ENCODE measurements around the gene PRSS53.

The PRSS53 gene

DNA sequence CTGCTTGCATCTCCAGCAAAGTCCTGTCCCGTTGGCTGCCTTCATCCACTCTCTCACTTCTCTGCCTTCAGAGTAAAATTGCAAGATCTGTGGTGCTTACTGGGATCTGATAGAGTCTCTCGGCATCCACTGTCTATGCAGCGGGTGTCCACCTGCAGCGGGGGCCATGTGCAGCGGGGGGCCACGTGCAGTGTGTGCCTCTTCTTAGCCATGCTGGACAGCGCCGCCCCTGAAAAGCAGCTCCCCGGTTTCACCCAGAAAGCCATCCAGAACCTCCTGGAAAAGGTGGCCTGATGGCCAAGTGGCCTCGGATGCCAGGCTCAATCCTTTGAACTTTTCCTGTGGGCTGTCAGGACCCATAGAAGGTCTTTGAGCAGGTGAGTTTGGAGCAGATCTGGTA, 45.9 kb downstream of the PRSS53 start:
- Histone ChIP-seq H3K4me2 (ENCODE audit: low read length) (no peak overlapping the region), H2AFZ (no peak overlapping the region), H3K9ac (no peak overlapping the region), H3K9me3 (ENCODE audit: control insufficient read depth, low read length) (no peaks in the 10 kb centered on the region), H3K36me3 (ENCODE audit: control insufficient read depth, insufficient read depth, low read length) (no peaks in the 10 kb centered on the region), H3K79me2 (no peaks in the 10 kb centered on the region), H3K4me1 (no peaks in the 10 kb centered on the region), H3K27ac (no peak overlapping the region), H3K27me3 (ENCODE audit: control insufficient read depth, insufficient read depth, low read length) (no peaks in the 10 kb centered on the region), H3K4me3 (ENCODE audit: low read depth, low read length) (no peak overlapping the region)
- TF ChIP-seq, protein P1, sequence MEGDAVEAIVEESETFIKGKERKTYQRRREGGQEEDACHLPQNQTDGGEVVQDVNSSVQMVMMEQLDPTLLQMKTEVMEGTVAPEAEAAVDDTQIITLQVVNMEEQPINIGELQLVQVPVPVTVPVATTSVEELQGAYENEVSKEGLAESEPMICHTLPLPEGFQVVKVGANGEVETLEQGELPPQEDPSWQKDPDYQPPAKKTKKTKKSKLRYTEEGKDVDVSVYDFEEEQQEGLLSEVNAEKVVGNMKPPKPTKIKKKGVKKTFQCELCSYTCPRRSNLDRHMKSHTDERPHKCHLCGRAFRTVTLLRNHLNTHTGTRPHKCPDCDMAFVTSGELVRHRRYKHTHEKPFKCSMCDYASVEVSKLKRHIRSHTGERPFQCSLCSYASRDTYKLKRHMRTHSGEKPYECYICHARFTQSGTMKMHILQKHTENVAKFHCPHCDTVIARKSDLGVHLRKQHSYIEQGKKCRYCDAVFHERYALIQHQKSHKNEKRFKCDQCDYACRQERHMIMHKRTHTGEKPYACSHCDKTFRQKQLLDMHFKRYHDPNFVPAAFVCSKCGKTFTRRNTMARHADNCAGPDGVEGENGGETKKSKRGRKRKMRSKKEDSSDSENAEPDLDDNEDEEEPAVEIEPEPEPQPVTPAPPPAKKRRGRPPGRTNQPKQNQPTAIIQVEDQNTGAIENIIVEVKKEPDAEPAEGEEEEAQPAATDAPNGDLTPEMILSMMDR (IDR thresholded peaks at IDR 0.05): no peak

DNA sequence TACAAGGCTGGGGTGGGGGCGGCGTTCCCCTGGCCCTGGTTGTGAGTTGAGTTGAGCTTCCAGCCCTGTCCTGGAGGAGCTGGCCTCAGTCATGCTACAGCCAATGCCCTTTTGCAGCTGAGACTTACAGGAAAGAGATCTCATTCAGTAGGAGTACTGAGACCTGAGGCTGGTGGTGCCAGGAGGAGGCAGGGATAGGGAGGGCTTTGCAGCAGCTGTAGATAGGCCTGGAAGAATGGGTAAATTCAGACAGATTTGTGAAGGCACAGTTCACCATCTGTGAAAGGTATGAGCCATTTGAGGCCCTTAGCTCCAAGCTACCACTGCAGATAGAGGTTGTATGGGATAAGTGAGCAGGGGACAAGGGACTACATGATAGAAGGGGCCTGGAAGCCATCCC, 49.8 kb downstream of the PRSS53 start:
- H3K9ac ChIP-seq: no peak overlapping the region
- no peaks in the 10 kb centered on the region for H3K36me3 ChIP-seq (ENCODE audit: control insufficient read depth, insufficient read depth, low read length)
- H2AFZ ChIP-seq: no peak overlapping the region
- H3K27ac ChIP-seq: no peak overlapping the region
- H3K4me1 ChIP-seq: peaks cover 6% of the 10 kb centered on the region
- H3K27me3 ChIP-seq (ENCODE audit: control insufficient read depth, insufficient read depth, low read length): no peaks in the 10 kb centered on the region
- no peak overlapping the region for H3K4me2 ChIP-seq (ENCODE audit: low read length)
- no peaks in the 10 kb centered on the region for H3K9me3 ChIP-seq (ENCODE audit: control insufficient read depth, low read length)
- peaks cover 5% of the 10 kb centered on the region for H3K79me2 ChIP-seq
- TF ChIP-seq, protein P1 (IDR thresholded peaks at IDR 0.05): no peak
- no peak overlapping the region for H3K4me3 ChIP-seq (ENCODE audit: low read depth, low read length)

DNA sequence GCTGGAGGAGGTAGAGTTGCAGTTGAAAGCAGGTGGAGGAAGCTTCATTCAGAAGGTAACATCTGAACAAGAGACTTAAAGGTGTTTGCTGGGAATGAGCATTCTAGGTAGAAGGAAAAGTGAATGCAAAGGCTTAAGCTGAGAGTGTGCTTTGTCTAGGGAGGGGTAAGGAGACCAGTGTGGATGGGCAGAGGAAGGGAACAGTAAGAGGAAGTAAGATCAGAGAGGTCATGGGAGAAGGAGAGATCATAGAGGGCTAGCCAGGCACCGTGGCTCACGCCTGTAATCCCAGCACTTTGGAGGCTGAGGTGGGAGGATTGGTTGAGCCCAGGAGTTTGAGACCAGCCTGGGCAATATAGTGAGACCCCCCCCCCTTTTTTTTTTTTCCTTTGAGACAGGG, 52.1 kb downstream of the PRSS53 start:
- Histone ChIP-seq H3K9ac (no peak overlapping the region), H3K4me2 (ENCODE audit: low read length) (no peak overlapping the region), H3K4me1 (peaks cover 9% of the 10 kb centered on the region), H3K79me2 (peaks cover 5% of the 10 kb centered on the region), H3K36me3 (ENCODE audit: control insufficient read depth, insufficient read depth, low read length) (no peaks in the 10 kb centered on the region), H2AFZ (no peak overlapping the region), H3K4me3 (ENCODE audit: low read depth, low read length) (no peak overlapping the region), H3K27me3 (ENCODE audit: control insufficient read depth, insufficient read depth, low read length) (no peaks in the 10 kb centered on the region), H3K27ac (no peak overlapping the region), H3K9me3 (ENCODE audit: control insufficient read depth, low read length) (no peaks in the 10 kb centered on the region)
- TF ChIP-seq, protein P1 (IDR thresholded peaks at IDR 0.05): no peak

DNA sequence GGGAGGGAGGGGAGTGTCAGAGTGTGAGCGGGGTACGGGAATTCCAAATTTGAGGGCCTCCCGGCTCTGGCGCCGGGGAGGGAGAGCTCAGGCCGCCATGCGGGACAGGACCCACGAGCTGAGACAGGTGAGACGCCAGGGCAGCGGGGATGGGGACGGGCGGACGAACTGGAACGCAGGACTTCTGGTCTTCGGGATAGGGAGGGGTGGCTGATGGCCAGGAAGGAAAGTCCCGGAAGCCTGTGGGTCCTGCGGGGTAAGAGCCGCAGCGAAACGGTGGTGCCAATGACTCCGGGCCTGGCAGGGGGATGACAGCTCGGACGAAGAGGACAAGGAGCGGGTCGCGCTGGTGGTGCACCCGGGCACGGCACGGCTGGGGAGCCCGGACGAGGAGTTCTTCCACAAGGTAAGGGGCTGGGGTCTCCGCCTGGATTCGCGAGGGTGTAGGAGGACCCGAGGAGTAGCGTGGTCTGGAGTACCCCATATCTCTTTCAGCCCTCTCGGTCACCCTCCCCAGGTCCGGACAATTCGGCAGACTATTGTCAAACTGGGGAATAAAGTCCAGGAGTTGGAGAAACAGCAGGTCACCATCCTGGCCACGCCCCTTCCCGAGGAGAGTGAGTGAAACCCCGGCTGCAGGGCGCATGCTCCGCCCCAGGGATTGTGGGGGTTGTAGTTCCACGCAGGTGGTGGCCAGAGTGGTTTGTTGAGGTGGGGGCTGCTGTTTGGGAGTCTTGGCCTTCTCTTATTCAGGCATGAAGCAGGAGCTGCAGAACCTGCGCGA, 54.8 kb downstream of the PRSS53 start:
- no peaks in the 10 kb centered on the region for H3K36me3 ChIP-seq (ENCODE audit: control insufficient read depth, insufficient read depth, low read length)
- peak overlapping the region; percentile 91 for H3K27ac ChIP-seq
- H3K79me2 ChIP-seq: peaks cover 5% of the 10 kb centered on the region
- H3K9me3 ChIP-seq (ENCODE audit: control insufficient read depth, low read length): no peaks in the 10 kb centered on the region
- TF ChIP-seq, protein P1 (IDR thresholded peaks at IDR 0.05): no peak
- peak overlapping the region; percentile 95 for H3K4me3 ChIP-seq (ENCODE audit: low read depth, low read length)
- H3K27me3 ChIP-seq (ENCODE audit: control insufficient read depth, insufficient read depth, low read length): no peaks in the 10 kb centered on the region
- no peak overlapping the region for H3K9ac ChIP-seq
- H3K4me1 ChIP-seq: peaks cover 9% of the 10 kb centered on the region
- H3K4me2 ChIP-seq (ENCODE audit: low read length): peak overlapping the region; percentile 100
- peak overlapping the region; percentile 98 for H2AFZ ChIP-seq

Data from parathyroid adenoma (tissue), 2 donors.